Measurements from ENCODE around the gene FOXRED1. TPM values are rescaled to one million over a fixed set of nuclear protein-coding genes. Genes with fewer than 3 reads are reported as not detected.

Gene FOXRED1
- total RNA-seq, 2 donors from 2014 or later, result 9.3 to 19.1 TPM

GRCh38 chr11:126282736-126283591 is 14.0 kb downstream of the FOXRED1 start, which contains the start of gene TIRAP:
Gene TIRAP, plus strand, starts transcription at chr11:126283093. Its CDS starts 7,802 bp downstream, at chr11:126290895.
- ATAC-seq (peak; percentile 89), DNase-seq (peak; percentile 70 to 75 (median 73))
- H3K27me3 ChIP-seq, result no peaks in the 10 kb centered on the region
- H3K4me3 ChIP-seq, result peak within 1 kb of the TSS; percentile 8 to 60
- no peaks in the 10 kb centered on the region for H3K36me3 ChIP-seq (replicated peaks in 1 of 2; ENCODE audit: insufficient read depth in 1 of 2, low read depth in 2 of 2)
- TF ChIP-seq POLR2A (IDR thresholded peaks at IDR 0.05) (peak; percentile 70 to 84 (median 80)), CTCF (IDR thresholded peaks at IDR 0.05) (peak in 5 of 7 experiments; percentile 7 to 50 (median 36))
- WGBS, 2 donors, result 0 to 2% methylated on average over 23 to 79 of the region's 82 CpGs
- intact Hi-C loops (cut with DNase I), result no loop called here
- H3K4me1 ChIP-seq, result peaks cover 26% of the 10 kb centered on the region
- peak within 1 kb of the TSS; percentile 80 to 94 (median 86) for H3K27ac ChIP-seq
- H3K9me3 ChIP-seq, result no peaks in the 10 kb centered on the region

- no peak overlapping the region for H3K4me3 ChIP-seq
- intact Hi-C loops (cut with DNase I), result no loop called here
- WGBS, 2 donors, result 60 to 84% methylated on average over 6 of the region's 6 CpGs
- DNase-seq (peak; percentile 55 to 70 (median 60)), ATAC-seq (no peak)
- no peak overlapping the region for H3K27ac ChIP-seq
- no peaks in the 10 kb centered on the region for H3K27me3 ChIP-seq
- H3K36me3 ChIP-seq (replicated peaks in 1 of 2; ENCODE audit: insufficient read depth in 1 of 2, low read depth in 2 of 2), result no peaks in the 10 kb centered on the region
- no peaks in the 10 kb centered on the region for H3K9me3 ChIP-seq
- TF ChIP-seq POLR2A (IDR thresholded peaks at IDR 0.05), result no peak
- TF ChIP-seq CTCF (IDR thresholded peaks at IDR 0.05), result no peak
- H3K4me1 ChIP-seq, result peaks cover 26% of the 10 kb centered on the region
Observed at GRCh38 chr11:126284829-126285228, 15.9 kb downstream of the FOXRED1 start.

- WGBS, 2 donors, result 73 to 78% methylated on average over 6 of the region's 6 CpGs
- no peak for DNase-seq
- Histone ChIP-seq H3K27ac (no peak overlapping the region), H3K27me3 (no peaks in the 10 kb centered on the region), H3K36me3 (replicated peaks in 1 of 2; ENCODE audit: insufficient read depth in 1 of 2, low read depth in 2 of 2) (peaks cover 0 to 10% of the 10 kb centered on the region in 2 donors), H3K9me3 (no peaks in the 10 kb centered on the region), H3K4me1 (peaks cover 17% of the 10 kb centered on the region), H3K4me3 (no peak overlapping the region)
- ATAC-seq, result no peak
- TF ChIP-seq CTCF (IDR thresholded peaks at IDR 0.05), result no peak
- no peak for TF ChIP-seq POLR2A (IDR thresholded peaks at IDR 0.05)
- intact Hi-C loops (cut with DNase I), result no loop called here
Observed at GRCh38 chr11:126288237-126288636, 19.3 kb downstream of the FOXRED1 start.

- Histone ChIP-seq H3K4me1 (no peaks in the 10 kb centered on the region), H3K4me3 (no peak overlapping the region), H3K27me3 (no peaks in the 10 kb centered on the region), H3K36me3 (replicated peaks in 1 of 2; ENCODE audit: insufficient read depth in 1 of 2, low read depth in 2 of 2) (peaks cover 0 to 13% of the 10 kb centered on the region in 2 donors), H3K9me3 (no peaks in the 10 kb centered on the region), H3K27ac (no peak overlapping the region)
- peak; percentile 18 for ATAC-seq
- intact Hi-C loops (cut with DNase I), result no loop called here
- no peak for TF ChIP-seq CTCF (IDR thresholded peaks at IDR 0.05)
- no peak for TF ChIP-seq POLR2A (IDR thresholded peaks at IDR 0.05)
- no peak for DNase-seq
- WGBS, 2 donors, result 78 to 84% methylated on average over 5 to 12 of the region's 12 CpGs
Observed at GRCh38 chr11:126290887-126291286, 21.9 kb downstream of the FOXRED1 start.

Measured in body of pancreas (tissue), 4 donors.